Measurements from ENCODE around the gene GPR119.
"Not testable (repeated sequence)": the region's sequence is repeated elsewhere in the genome, so short reads cannot be mapped to it uniquely, and the experiment has no call there.

The GPR119 gene

GRCh38 chrX:130385520-130385919, at the start of gene GPR119:
GPR119 (minus strand) TSS chrX:130385674; CDS start chrX:130385447, 227 bp downstream.
- DNase-seq = no peak

GRCh38 chrX:130429236-130429635, 43.8 kb upstream of the GPR119 start:
- DNase-seq = not testable (repeated sequence)

GRCh38 chrX:130426531-130426930, 41.1 kb upstream of the GPR119 start:
- no peak for DNase-seq

- no peak for DNase-seq
Observed at GRCh38 chrX:130419263-130419662, 33.8 kb upstream of the GPR119 start.

GRCh38 chrX:130418740-130419139, 33.3 kb upstream of the GPR119 start:
- DNase-seq = no peak

GRCh38 chrX:130418066-130418465, 32.6 kb upstream of the GPR119 start:
- DNase-seq = no peak

GRCh38 chrX:130416785-130417184, 31.3 kb upstream of the GPR119 start:
- no peak for DNase-seq

- peak; percentile 9 for DNase-seq
Observed at GRCh38 chrX:130415201-130415600, 29.7 kb upstream of the GPR119 start.

GRCh38 chrX:130414800-130415199, 29.3 kb upstream of the GPR119 start:
- no peak for DNase-seq

GRCh38 chrX:130413415-130413814, 27.9 kb upstream of the GPR119 start:
- no peak for DNase-seq

- no peak for DNase-seq
Observed at GRCh38 chrX:130402208-130402684, 16.8 kb upstream of the GPR119 start.

GRCh38 chrX:130401415-130402207, 16.1 kb upstream of the GPR119 start, which contains the start of gene RBMX2:
RBMX2 (plus strand) TSS chrX:130401987; CDS start chrX:130402033, 46 bp downstream.
- peak; percentile 81 for DNase-seq

GRCh38 chrX:130395341-130395740, 9.9 kb upstream of the GPR119 start:
- no peak for DNase-seq

- DNase-seq = peak; percentile 23
Observed at GRCh38 chrX:130393451-130394074, 8.1 kb upstream of the GPR119 start.

GRCh38 chrX:130386408-130386808, 934 bp upstream of the GPR119 start:
- DNase-seq = no peak

GRCh38 chrX:130378024-130378669, 7.3 kb downstream of the GPR119 start:
- no peak for DNase-seq

- no peak for DNase-seq
Observed at GRCh38 chrX:130376077-130376476, 9.4 kb downstream of the GPR119 start.

GRCh38 chrX:130352050-130352449, 33.4 kb downstream of the GPR119 start:
- not testable (repeated sequence) for DNase-seq

GRCh38 chrX:130351567-130351966, 33.9 kb downstream of the GPR119 start:
- no peak for DNase-seq

- DNase-seq = no peak
Observed at GRCh38 chrX:130347321-130347720, 38.2 kb downstream of the GPR119 start.

- DNase-seq = no peak
Observed at GRCh38 chrX:130343411-130343810, 42.1 kb downstream of the GPR119 start.

GRCh38 chrX:130340271-130340670, 45.2 kb downstream of the GPR119 start:
- DNase-seq = no peak

- peak; percentile 77 for DNase-seq
Observed at GRCh38 chrX:130339408-130340222, 45.9 kb downstream of the GPR119 start, which contains the start of gene SLC25A14. SLC25A14 (plus strand) TSS chrX:130339919; CDS start chrX:130340279, 360 bp downstream.
